IMR-90 (cell line): ENCODE measurements around the gene SPRYD7. TPM values are rescaled to one million over a fixed set of nuclear protein-coding genes. Genes with fewer than 3 reads are reported as not detected.

Experiments
- ATAC-seq: fragments of 200-7000 bp; cut with Tn5 transposase; 2 replicates; pipeline ENCODE4 v1.9.1; 2020; ENCODE audit warnings: low read depth, mild to moderate bottlenecking, moderate library complexity
- BruUV-seq: library from RNA; stranded (reverse); fragments of 400-500 nt; replicated peaks from 2 replicates; lab custom pipeline; 2021; lab: Mats Ljungman, UMichigan
- CTCF ChIA-PET: fragments of 300-600 bp; formaldehyde crosslinking; extraction: SDS; loops from one replicate; lab custom pipeline; 2021; ENCODE audit warnings: antibody characterized with exemption; lab: Yijun Ruan, JAX
- POLR2A ChIA-PET: fragments of 300-600 bp; sonication (Branson Sonifier 250); formaldehyde crosslinking; loops from one replicate; lab custom pipeline; 2022; ENCODE audit warnings: antibody characterized with exemption; ENCODE audit not compliant: unreplicated experiment; lab: Charles Lee
- DNase-seq: peaks from one replicate; pipeline ENCODE4 v3.0.0; 2013
- H2AFZ ChIP-seq: replicated peaks from 2 replicates; pipeline ENCODE3; 2013; ENCODE audit warnings: low read length, mild to moderate bottlenecking; ENCODE audit not compliant: poor library complexity
- H2AK5ac ChIP-seq: 2 replicates; pipeline ENCODE4 v1.6.1; 2013; ENCODE audit warnings: low read depth, low read length, inconsistent platforms
- H2AK9ac ChIP-seq: replicated peaks from 2 replicates; pipeline ENCODE3; 2013; ENCODE audit warnings: mild to moderate bottlenecking, low read depth, low read length, moderate library complexity; ENCODE audit not compliant: poor library complexity
- H2BK120ac ChIP-seq: 2 replicates; pipeline ENCODE4 v1.6.1; 2013; ENCODE audit warnings: low read depth, low read length, inconsistent platforms
- H2BK15ac ChIP-seq: 3 replicates; pipeline ENCODE4 v1.6.1; 2013; ENCODE audit warnings: low read depth, low read length, inconsistent platforms
- H2BK20ac ChIP-seq: 2 replicates; pipeline ENCODE4 v1.6.1; 2013; ENCODE audit warnings: low read depth, mild to moderate bottlenecking, inconsistent platforms, low read length, moderate library complexity
- H2BK5ac ChIP-seq: 2 replicates; pipeline ENCODE4 v1.6.1; 2013; ENCODE audit warnings: mild to moderate bottlenecking, low read depth, low read length, inconsistent platforms; ENCODE audit not compliant: poor library complexity, severe bottlenecking
- H3K14ac ChIP-seq: replicated peaks from 2 replicates; pipeline ENCODE4 v1.6.1; 2013; ENCODE audit warnings: low read depth, low read length, inconsistent platforms
- H3K18ac ChIP-seq: 2 replicates; pipeline ENCODE4 v1.6.1; 2013; ENCODE audit warnings: low read depth, low read length, control low read depth
- H3K23ac ChIP-seq: 2 replicates; pipeline ENCODE4 v1.6.1; 2013; ENCODE audit warnings: low read depth, low read length, inconsistent platforms
- H3K27ac ChIP-seq: 2 replicates; pipeline ENCODE4 v1.5.1; 2013; ENCODE audit warnings: mild to moderate bottlenecking, control low read depth, low read length; ENCODE audit not compliant: insufficient read depth
- H3K27me3 ChIP-seq: 2 replicates; pipeline ENCODE4 v1.6.1; 2013; ENCODE audit warnings: low read length; ENCODE audit not compliant: control insufficient read depth, insufficient read depth
- H3K36me3 ChIP-seq: 2 replicates; pipeline ENCODE4 v1.6.1; 2013; ENCODE audit warnings: low read length, mixed read lengths; ENCODE audit not compliant: control insufficient read depth, insufficient read depth
- H3K4ac ChIP-seq: 2 replicates; pipeline ENCODE4 v1.6.1; 2013; ENCODE audit warnings: low read depth, low read length, inconsistent platforms
- H3K4me1 ChIP-seq: 2 replicates; pipeline ENCODE4 v1.6.1; 2013; ENCODE audit warnings: low read length, mixed read lengths; ENCODE audit not compliant: control insufficient read depth, insufficient read depth
- H3K4me2 ChIP-seq: 2 replicates; pipeline ENCODE4 v1.6.1; 2013; ENCODE audit warnings: low read depth, mild to moderate bottlenecking, control low read depth, low read length, moderate library complexity
- H3K4me3 ChIP-seq: 2 replicates; pipeline ENCODE4 v1.5.1; 2013; ENCODE audit warnings: low read depth, mild to moderate bottlenecking, control low read depth, low read length, moderate library complexity; ENCODE audit not compliant: insufficient read depth
- H3K56ac ChIP-seq: 2 replicates; pipeline ENCODE4 v1.6.1; 2013; ENCODE audit warnings: low read length, inconsistent platforms; ENCODE audit not compliant: insufficient read depth; ENCODE audit errors: extremely low read depth
- H3K79me1 ChIP-seq, 2 experiments: 2 replicates each; pipeline ENCODE4 v1.6.1; 2013; ENCODE audit warnings: low read length in 2 of 2, inconsistent platforms in 1 of 2, low read depth in 1 of 2
- H3K9ac ChIP-seq: 2 replicates; pipeline ENCODE4 v1.6.1; 2013; ENCODE audit warnings: low read depth, low read length, control low read depth
- H3K9me1 ChIP-seq: 2 replicates; pipeline ENCODE4 v1.6.1; 2013; ENCODE audit warnings: low read length, inconsistent platforms; ENCODE audit not compliant: insufficient read depth
- H3K9me3 ChIP-seq: 2 replicates; pipeline ENCODE4 v1.6.1; 2013; ENCODE audit warnings: low read length; ENCODE audit not compliant: control insufficient read depth, insufficient read depth
- H4K20me1 ChIP-seq: 2 replicates; pipeline ENCODE4 v1.6.1; 2013; ENCODE audit warnings: low read length, inconsistent platforms; ENCODE audit not compliant: insufficient read depth
- H4K5ac ChIP-seq: 2 replicates; pipeline ENCODE4 v1.6.1; 2013; ENCODE audit warnings: mild to moderate bottlenecking, low read depth, low read length, control low read depth
- H4K8ac ChIP-seq, 2 experiments: 2 replicates each; pipeline ENCODE4 v1.6.1; 2013; ENCODE audit warnings: low read depth in 2 of 2, low read length in 2 of 2, control low read depth in 1 of 2, inconsistent platforms in 1 of 2
- H4K91ac ChIP-seq: 2 replicates; pipeline ENCODE4 v1.6.1; 2013; ENCODE audit warnings: low read depth, low read length, inconsistent platforms; ENCODE audit not compliant: insufficient read depth
- BHLHE40 ChIP-seq: fragments of 150-350 bp; IDR thresholded peaks from 2 replicates; pipeline ENCODE4 v1.6.1; 2016; ENCODE audit warnings: mild to moderate bottlenecking, low read depth, low read length
- CEBPB ChIP-seq: IDR thresholded peaks from 2 replicates; pipeline ENCODE4 v1.6.1; 2012; ENCODE audit warnings: low read depth, low read length, improper control_type of control experiment
- CHD1 ChIP-seq: IDR thresholded peaks from 2 replicates; pipeline ENCODE4 v1.6.1; 2012; ENCODE audit warnings: low read depth, low read length, improper control_type of control experiment
- CTCF ChIP-seq: conservative IDR thresholded peaks from 2 replicates; pipeline ENCODE4 v1.5.1; 2012; ENCODE audit warnings: mild to moderate bottlenecking, low read depth, low read length, improper control_type of control experiment
- ELK1 ChIP-seq: fragments of 150-350 bp; IDR thresholded peaks from 2 replicates; pipeline ENCODE4 v1.6.1; 2016; ENCODE audit warnings: low read depth, mild to moderate bottlenecking, low read length, moderate library complexity, borderline replicate concordance
- FOS ChIP-seq: fragments of 150-350 bp; IDR thresholded peaks from 2 replicates; pipeline ENCODE4 v1.6.1; 2016; ENCODE audit warnings: low read depth, low read length
- MAFK ChIP-seq: IDR thresholded peaks from 2 replicates; pipeline ENCODE4 v1.6.1; 2012; ENCODE audit warnings: low read depth, low read length, improper control_type of control experiment
- MAZ ChIP-seq: IDR thresholded peaks from 2 replicates; pipeline ENCODE4 v1.6.1; 2012; ENCODE audit warnings: low read depth, mild to moderate bottlenecking, low read length, improper control_type of control experiment, moderate library complexity, borderline replicate concordance
- NFE2L2 ChIP-seq: fragments of 150-350 bp; IDR thresholded peaks from 2 replicates; pipeline ENCODE4 v1.6.1; 2016; ENCODE audit warnings: low read depth, mild to moderate bottlenecking, low read length
- RAD21 ChIP-seq: IDR thresholded peaks from 2 replicates; pipeline ENCODE4 v1.6.1; 2012; ENCODE audit warnings: low read length, improper control_type of control experiment
- RCOR1 ChIP-seq: IDR thresholded peaks from 2 replicates; pipeline ENCODE4 v1.6.1; 2012; ENCODE audit warnings: mild to moderate bottlenecking, low read length, improper control_type of control experiment; ENCODE audit not compliant: insufficient replicate concordance
- RFX5 ChIP-seq: IDR thresholded peaks from 2 replicates; pipeline ENCODE4 v1.8.0; 2012; ENCODE audit warnings: low read depth, mild to moderate bottlenecking, low read length, moderate library complexity
- SMC3 ChIP-seq: fragments of 150-350 bp; IDR thresholded peaks from 2 replicates; pipeline ENCODE4 v1.6.1; 2016; ENCODE audit warnings: low read depth, mild to moderate bottlenecking, antibody characterized with exemption, low read length, moderate library complexity
- USF2 ChIP-seq: fragments of 150-350 bp; IDR thresholded peaks from 2 replicates; pipeline ENCODE4 v1.6.1; 2017; ENCODE audit warnings: mild to moderate bottlenecking, antibody characterized with exemption, low read length, low read depth
- WGBS, 2 experiments: methylation state at CpG; one replicate each; pipeline versions ENCODE4 v1.1.5 to v1.1.7; 2013; ENCODE audit warnings: missing lambda C conversion rate in 2 of 2; ENCODE audit not compliant: insufficient read length in 1 of 2; ENCODE audit errors: extremely low coverage in 2 of 2; 5-methylcytosine and 5-hydroxymethylcytosine counted together
- dilution Hi-C: fragments of 300-500 bp; cut with HindIII; formaldehyde crosslinking; loops from one replicate; pipeline ENCODE4 v1.14.3; 2018; ENCODE audit warnings: low sequenced_read_pairs; ENCODE audit not compliant: unreplicated experiment
- in situ Hi-C: fragments of 300-500 bp; cut with MboI; formaldehyde crosslinking; loops from 3 replicates; pipeline ENCODE4 v1.14.3; 2019; ENCODE audit warnings: low sequenced_read_pairs, inconsistent platforms, mixed read lengths
- intact Hi-C: fragments of 100-400 bp; cut with micrococcal nuclease; formaldehyde crosslinking; loops from 2 replicates; pipeline ENCODE4 v1.10.0; 2022
- polyA plus RNA-seq, 3 experiments: library from polyadenylated mRNA; depleted of rRNA; stranded (reverse); fragments of >200 nt; gene quantifications; 2 replicates each; pipeline ENCODE4 v1.2.3, GENCODE V29; 2012; ENCODE audit warnings: low replicate concordance in 1 of 3
- total RNA-seq: library from RNA; depleted of rRNA; stranded (reverse); fragments of >200 nt; gene quantifications from 2 replicates; pipeline ENCODE4 v1.2.3, GENCODE V29; 2012

SPRYD7 gene
- total and polyA plus RNA-seq, 2 of the 4 experiments (the other 2 are of a cell fraction) = 5.6 to 20.2 TPM

- Histone ChIP-seq H3K4me3 (no peak overlapping the region), H3K9ac (no peak overlapping the region), H2BK15ac (no peak overlapping the region), H3K27ac (no peak overlapping the region), H3K4me2 (no peak overlapping the region), H2AK5ac (no peak overlapping the region), H4K91ac (no peak overlapping the region), H2AK9ac (no peak overlapping the region), H2BK20ac (no peak overlapping the region), H3K27me3 (no peaks in the 10 kb centered on the region), H4K8ac (no peak overlapping the region), H3K56ac (no peak overlapping the region), H4K5ac (no peak overlapping the region), H3K4ac (no peak overlapping the region), H3K4me1 (no peaks in the 10 kb centered on the region), H3K18ac (no peak overlapping the region), H2BK120ac (no peak overlapping the region), H2BK5ac (no peak overlapping the region), H3K36me3 (0 out of 2 replicates have a peak, but pooled peaks cover 1% of the 10 kb centered on the region), H3K9me1 (peaks cover 2% of the 10 kb centered on the region; the same call in 1 of the 2 replicates), H4K20me1 (no peaks in the 10 kb centered on the region), H3K9me3 (no peaks in the 10 kb centered on the region), H3K23ac (no peak overlapping the region), H3K79me1 (no peaks in the 10 kb centered on the region), H2AFZ (no peak overlapping the region), H3K14ac (no peak overlapping the region)
- dilution Hi-C loops = no loop called here
- no TSS peak for BruUV-seq
- CTCF ChIA-PET = no interaction called here
- in situ Hi-C loops = no loop called here
- DNase-seq = no peak
- POLR2A ChIA-PET = no interaction called here
- TF ChIP-seq NFE2L2 (no peak), RAD21 (no peak), CHD1 (no peak), FOS (no peak), RFX5 (no peak), CTCF (no peak), RCOR1 (no peak), SMC3 (no peak), USF2 (no peak), ELK1 (no peak), MAZ (no peak), BHLHE40 (no peak), MAFK (no peak), CEBPB (no peak)
- intact Hi-C loops = no loop called here
- WGBS, 2 experiments = 83% methylated on average over 2 of the region's 5 CpGs; no CpG with 5 or more reads in 1 of the 2 experiments
- no peak for ATAC-seq
These were observed 31.2 kb downstream of the SPRYD7 start for GRCh38 chr13:49904729-49905456.
